ENCODE data around the gene TNFAIP8L3.

TNFAIP8L3 gene

GRCh38 chr15:51114437-51115119 is 19.9 kb upstream of the TNFAIP8L3 start:
- DNase-seq = no peak

GRCh38 chr15:51112078-51112477 is 17.4 kb upstream of the TNFAIP8L3 start:
- no peak for DNase-seq

- no peak for DNase-seq
Measured at GRCh38 chr15:51111061-51111460, 16.4 kb upstream of the TNFAIP8L3 start.

GRCh38 chr15:51110171-51110570 is 15.5 kb upstream of the TNFAIP8L3 start:
- DNase-seq = no peak

- no peak for DNase-seq
Measured at GRCh38 chr15:51108933-51109550, 14.3 kb upstream of the TNFAIP8L3 start.

GRCh38 chr15:51107612-51108011 is 12.9 kb upstream of the TNFAIP8L3 start:
- DNase-seq = no peak

GRCh38 chr15:51106481-51106880 is 11.8 kb upstream of the TNFAIP8L3 start:
- no peak for DNase-seq

- DNase-seq = no peak
Measured at GRCh38 chr15:51105430-51106016, 10.8 kb upstream of the TNFAIP8L3 start.

- DNase-seq = no peak
Measured at GRCh38 chr15:51104512-51104911, 9.8 kb upstream of the TNFAIP8L3 start.

- DNase-seq = no peak
Measured at GRCh38 chr15:51103330-51103729, 8.6 kb upstream of the TNFAIP8L3 start.

GRCh38 chr15:51100785-51101489 is 6.2 kb upstream of the TNFAIP8L3 start:
- no peak for DNase-seq

- DNase-seq = no peak
Measured at GRCh38 chr15:51099185-51099584, 4.5 kb upstream of the TNFAIP8L3 start.

- DNase-seq = no peak
Measured at GRCh38 chr15:51098331-51098619, 3.6 kb upstream of the TNFAIP8L3 start.

- peak; percentile 51 for DNase-seq
Measured at GRCh38 chr15:51097553-51098330, 3.0 kb upstream of the TNFAIP8L3 start.

- no peak for DNase-seq
Measured at GRCh38 chr15:51096976-51097375, 2.3 kb upstream of the TNFAIP8L3 start.

- DNase-seq = no peak
Measured at GRCh38 chr15:51095681-51096331, 1.1 kb upstream of the TNFAIP8L3 start.

- no peak for DNase-seq
Measured at GRCh38 chr15:51093839-51094605, 684 bp downstream of the TNFAIP8L3 start.

GRCh38 chr15:51093488-51093838 is 1.2 kb downstream of the TNFAIP8L3 start:
- no peak for DNase-seq

GRCh38 chr15:51092480-51093040 is 2.1 kb downstream of the TNFAIP8L3 start:
- peak; percentile 44 for DNase-seq

GRCh38 chr15:51090753-51091152 is 4.0 kb downstream of the TNFAIP8L3 start:
- no peak for DNase-seq

GRCh38 chr15:51089699-51090453 is 4.8 kb downstream of the TNFAIP8L3 start:
- DNase-seq = no peak
